ENCODE measurements around the gene L3HYPDH.
A peak's percentile ranks its signal among the peaks of the same experiment; 100 is the strongest.

L3HYPDH gene

DNA sequence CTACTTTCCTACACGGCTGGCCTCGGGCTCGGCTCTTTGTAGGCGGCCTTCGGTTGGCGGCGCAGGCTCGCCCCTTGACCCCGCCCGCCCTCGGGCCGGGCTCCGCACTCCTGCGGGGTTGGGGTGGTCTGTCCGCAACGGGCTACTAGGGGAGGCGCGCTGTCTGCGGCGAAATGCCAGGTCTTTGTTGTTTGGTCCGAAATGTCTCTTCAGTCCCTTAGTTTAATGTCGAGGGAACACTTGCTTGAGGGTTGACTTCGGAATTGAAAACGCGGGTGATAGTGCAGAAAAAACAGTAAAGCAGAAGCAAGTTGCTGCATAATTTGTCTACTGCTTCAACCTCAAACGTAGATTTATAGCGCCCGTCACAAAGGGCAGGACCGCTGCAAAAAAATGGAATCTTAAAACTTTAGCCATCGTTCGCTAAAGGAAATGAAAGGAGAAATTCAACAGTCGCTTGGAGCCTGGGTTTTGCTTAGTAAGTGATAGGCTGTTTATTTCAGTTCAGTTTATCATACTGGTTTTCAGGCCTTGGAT, 499 bp upstream of the L3HYPDH start:
- in situ Hi-C loops (cut with HindIII; ENCODE audit: low pct_ligation_motif_present, low sequenced_read_pairs): no loop called here
- H3K36me3 ChIP-seq (replicated peaks): peaks cover 11% of the 10 kb centered on the region
- no peaks in the 10 kb centered on the region for H3K27me3 ChIP-seq (replicated peaks)
- peak overlapping the region; percentile 93 for H3K27ac ChIP-seq
- H3K4me3 ChIP-seq (ENCODE audit: low read depth, low read length): peak overlapping the region; percentile 90
- TF ChIP-seq, protein P1, sequence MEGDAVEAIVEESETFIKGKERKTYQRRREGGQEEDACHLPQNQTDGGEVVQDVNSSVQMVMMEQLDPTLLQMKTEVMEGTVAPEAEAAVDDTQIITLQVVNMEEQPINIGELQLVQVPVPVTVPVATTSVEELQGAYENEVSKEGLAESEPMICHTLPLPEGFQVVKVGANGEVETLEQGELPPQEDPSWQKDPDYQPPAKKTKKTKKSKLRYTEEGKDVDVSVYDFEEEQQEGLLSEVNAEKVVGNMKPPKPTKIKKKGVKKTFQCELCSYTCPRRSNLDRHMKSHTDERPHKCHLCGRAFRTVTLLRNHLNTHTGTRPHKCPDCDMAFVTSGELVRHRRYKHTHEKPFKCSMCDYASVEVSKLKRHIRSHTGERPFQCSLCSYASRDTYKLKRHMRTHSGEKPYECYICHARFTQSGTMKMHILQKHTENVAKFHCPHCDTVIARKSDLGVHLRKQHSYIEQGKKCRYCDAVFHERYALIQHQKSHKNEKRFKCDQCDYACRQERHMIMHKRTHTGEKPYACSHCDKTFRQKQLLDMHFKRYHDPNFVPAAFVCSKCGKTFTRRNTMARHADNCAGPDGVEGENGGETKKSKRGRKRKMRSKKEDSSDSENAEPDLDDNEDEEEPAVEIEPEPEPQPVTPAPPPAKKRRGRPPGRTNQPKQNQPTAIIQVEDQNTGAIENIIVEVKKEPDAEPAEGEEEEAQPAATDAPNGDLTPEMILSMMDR (IDR thresholded peaks at IDR 0.05; ENCODE audit: low read depth, low read length, missing control alignments): no peak
- DNase-seq: no peak

DNA sequence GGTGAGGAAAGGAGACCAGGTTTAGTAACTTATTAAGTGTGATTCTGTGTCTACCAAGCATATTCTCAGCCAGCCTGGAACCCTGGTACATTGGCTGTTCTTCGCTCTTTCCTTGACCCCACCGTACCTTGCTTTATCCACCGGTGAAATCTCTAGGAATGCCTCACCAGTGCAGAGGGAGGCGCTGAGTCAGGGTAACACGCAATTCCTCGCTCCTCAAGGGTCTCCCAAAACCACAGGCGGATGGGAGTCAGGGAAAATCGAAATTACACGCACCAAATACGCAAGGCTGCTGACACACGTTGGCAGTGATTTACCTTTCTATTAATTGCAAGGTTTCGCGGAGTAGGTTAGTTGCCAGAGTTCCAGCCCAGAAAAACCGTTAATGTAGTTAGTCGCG, 845 bp downstream of the L3HYPDH start:
- in situ Hi-C loops (cut with HindIII; ENCODE audit: low pct_ligation_motif_present, low sequenced_read_pairs): no loop called here
- Histone ChIP-seq H3K27me3 (replicated peaks) (no peaks in the 10 kb centered on the region), H3K27ac (peak overlapping the region; percentile 93), H3K4me3 (ENCODE audit: low read depth, low read length) (peak overlapping the region; percentile 90), H3K36me3 (replicated peaks) (peaks cover 7% of the 10 kb centered on the region)
- DNase-seq: peak; percentile 57
- TF ChIP-seq, protein P1 (IDR thresholded peaks at IDR 0.05; ENCODE audit: low read depth, low read length, missing control alignments): no peak

DNA sequence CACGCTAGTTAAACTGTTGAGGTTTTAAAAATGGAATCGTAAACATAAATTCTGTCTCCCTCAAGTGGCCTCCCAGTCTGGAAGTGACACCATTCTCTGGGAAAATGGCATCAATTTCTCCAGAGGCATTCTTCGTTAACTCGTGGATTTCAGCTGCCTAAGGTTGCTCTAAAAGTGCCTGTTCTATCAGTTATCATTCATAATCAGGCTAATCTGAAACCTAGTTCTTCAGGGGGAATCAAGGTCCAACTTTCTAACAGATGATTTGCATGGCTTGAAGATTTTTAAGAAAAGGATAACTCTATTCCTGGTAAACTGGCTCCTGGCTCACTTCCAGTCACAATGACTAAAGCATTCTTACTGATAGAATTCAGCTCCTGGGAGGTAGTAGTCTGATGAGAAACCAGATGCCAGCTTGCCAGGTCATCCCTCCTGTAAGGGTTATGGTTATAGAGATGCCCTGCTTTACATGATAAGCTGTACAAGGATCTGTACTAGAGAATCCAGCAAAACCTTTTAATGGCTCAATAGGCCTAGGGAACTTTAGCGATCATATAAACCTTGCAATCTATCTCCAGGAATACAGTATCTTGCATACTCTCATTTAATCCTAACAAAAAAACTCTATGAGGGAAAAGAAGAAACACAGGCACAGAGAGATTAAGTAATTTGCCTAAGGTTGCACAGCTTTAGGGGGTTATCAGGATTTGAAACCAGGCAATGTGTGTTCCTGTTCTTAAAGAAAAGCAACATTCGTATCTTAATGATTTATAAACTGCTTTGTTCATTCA, 1.5 kb downstream of the L3HYPDH start:
- Histone ChIP-seq H3K27ac (peak overlapping the region; percentile 93), H3K27me3 (replicated peaks) (no peaks in the 10 kb centered on the region)
- in situ Hi-C loops (cut with HindIII; ENCODE audit: low pct_ligation_motif_present, low sequenced_read_pairs): no loop called here

DNA sequence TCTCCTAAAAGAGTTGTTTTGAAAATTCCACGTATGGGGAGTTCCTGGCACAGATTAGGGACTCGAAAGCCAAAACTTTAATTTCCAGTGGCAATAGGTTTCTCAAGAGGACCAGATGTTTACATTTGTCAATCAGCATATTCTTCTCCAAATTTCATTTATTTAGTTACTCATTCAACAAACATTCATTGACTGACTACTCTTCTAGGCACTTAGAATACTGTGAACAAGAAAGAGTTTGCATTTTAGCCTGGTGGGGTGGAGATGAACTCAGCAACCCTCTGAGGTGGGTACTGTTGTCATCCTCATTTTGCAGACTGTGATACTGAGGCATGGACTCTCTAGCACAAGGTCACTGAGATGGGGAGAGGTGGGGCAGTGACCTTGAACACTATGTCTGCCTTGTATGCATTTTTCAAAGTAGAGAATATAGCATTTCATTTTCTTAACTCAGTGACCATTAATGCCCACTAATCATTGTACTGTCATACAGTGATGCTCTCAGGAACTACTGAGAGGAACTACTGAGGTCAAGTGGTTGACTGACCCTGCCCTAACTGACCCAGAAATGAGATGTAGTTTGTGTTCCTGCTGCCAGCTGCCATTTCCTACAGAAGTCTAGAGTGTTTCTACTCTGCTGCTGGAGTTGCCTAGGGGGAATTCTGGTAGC, 2.2 kb downstream of the L3HYPDH start:
- in situ Hi-C loops (cut with HindIII; ENCODE audit: low pct_ligation_motif_present, low sequenced_read_pairs): no loop called here
- H3K27ac ChIP-seq: peak overlapping the region; percentile 93
- H3K4me3 ChIP-seq (ENCODE audit: low read depth, low read length): peak overlapping the region; percentile 90
- no peaks in the 10 kb centered on the region for H3K27me3 ChIP-seq (replicated peaks)
- TF ChIP-seq, protein P1 (IDR thresholded peaks at IDR 0.05; ENCODE audit: low read depth, low read length, missing control alignments): no peak
- peaks cover 13% of the 10 kb centered on the region for H3K36me3 ChIP-seq (replicated peaks)
- DNase-seq: no peak

More for the DNA sequence above, 1.5 kb downstream of the L3HYPDH start:
- peak overlapping the region; percentile 90 for H3K4me3 ChIP-seq (ENCODE audit: low read depth, low read length)
- DNase-seq: peak; percentile 90
- peaks cover 9% of the 10 kb centered on the region for H3K36me3 ChIP-seq (replicated peaks)
- TF ChIP-seq, protein P1 (IDR thresholded peaks at IDR 0.05; ENCODE audit: low read depth, low read length, missing control alignments): peak; percentile 3

DNA sequence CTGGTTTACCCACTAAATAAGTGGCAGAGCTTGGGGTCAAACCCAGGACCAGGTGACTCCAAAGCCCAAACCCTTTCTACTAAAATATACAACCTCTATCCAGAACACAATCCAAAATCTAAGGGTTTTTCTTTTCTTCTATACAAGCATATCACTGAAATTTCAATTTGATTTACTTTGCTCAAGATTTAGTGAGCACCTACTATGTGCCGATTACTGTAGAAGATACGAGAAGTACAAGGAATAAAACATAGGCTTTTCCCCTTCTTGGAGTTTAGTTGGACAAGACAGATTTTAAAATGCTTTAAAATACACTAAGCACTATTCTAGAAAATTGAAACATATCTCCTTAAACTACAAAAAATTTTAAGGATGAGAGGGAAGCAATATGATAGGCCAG, 2.8 kb downstream of the L3HYPDH start:
- no peak for DNase-seq
- no peaks in the 10 kb centered on the region for H3K27me3 ChIP-seq (replicated peaks)
- TF ChIP-seq, protein P1 (IDR thresholded peaks at IDR 0.05; ENCODE audit: low read depth, low read length, missing control alignments): no peak
- H3K36me3 ChIP-seq (replicated peaks): peaks cover 17% of the 10 kb centered on the region
- in situ Hi-C loops (cut with HindIII; ENCODE audit: low pct_ligation_motif_present, low sequenced_read_pairs): no loop called here
- peak overlapping the region; percentile 90 for H3K4me3 ChIP-seq (ENCODE audit: low read depth, low read length)
- peak overlapping the region; percentile 93 for H3K27ac ChIP-seq
